ENCODE results near the gene TTLL3.

DNA sequence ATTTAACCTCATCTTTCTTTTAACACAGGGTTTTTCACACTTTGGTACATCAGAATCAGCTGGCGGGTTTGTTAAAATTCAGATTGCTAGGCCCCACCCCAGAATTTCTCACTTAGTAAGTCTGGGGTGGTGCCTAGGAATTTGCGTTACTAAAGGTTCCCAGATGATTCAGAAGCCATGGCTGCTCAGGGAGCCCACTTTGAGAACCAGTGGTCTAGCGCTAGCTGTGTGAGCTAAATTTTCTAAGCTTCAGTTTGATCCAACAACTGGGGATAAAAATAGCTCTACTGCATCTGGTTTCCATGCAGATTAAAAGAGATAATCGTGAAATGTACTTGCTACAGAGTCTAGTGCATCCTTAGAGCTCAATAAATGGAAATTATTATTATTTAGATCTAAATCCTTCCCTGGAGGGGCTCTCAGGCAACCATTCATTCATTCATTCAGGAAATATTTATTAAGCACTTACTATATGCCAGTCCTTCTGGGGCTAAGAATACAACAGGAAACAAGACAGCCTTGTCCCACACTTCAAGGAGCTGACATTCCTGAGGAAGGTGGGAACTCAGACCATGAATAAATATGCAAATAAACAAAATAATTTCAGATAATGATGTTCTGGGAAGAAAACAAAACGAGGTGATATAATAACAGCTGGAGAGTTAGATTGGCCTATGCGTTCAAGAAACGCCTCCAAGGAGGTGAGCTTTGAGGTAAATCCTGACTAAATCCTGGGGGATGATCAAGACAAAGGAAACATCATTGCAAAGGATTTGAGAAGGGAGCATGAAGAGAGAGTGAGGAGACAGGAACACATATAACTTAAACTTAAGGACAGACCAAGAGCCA lies 73.9 kb downstream of the TTLL3 start:
- TF ChIP-seq, protein P1, sequence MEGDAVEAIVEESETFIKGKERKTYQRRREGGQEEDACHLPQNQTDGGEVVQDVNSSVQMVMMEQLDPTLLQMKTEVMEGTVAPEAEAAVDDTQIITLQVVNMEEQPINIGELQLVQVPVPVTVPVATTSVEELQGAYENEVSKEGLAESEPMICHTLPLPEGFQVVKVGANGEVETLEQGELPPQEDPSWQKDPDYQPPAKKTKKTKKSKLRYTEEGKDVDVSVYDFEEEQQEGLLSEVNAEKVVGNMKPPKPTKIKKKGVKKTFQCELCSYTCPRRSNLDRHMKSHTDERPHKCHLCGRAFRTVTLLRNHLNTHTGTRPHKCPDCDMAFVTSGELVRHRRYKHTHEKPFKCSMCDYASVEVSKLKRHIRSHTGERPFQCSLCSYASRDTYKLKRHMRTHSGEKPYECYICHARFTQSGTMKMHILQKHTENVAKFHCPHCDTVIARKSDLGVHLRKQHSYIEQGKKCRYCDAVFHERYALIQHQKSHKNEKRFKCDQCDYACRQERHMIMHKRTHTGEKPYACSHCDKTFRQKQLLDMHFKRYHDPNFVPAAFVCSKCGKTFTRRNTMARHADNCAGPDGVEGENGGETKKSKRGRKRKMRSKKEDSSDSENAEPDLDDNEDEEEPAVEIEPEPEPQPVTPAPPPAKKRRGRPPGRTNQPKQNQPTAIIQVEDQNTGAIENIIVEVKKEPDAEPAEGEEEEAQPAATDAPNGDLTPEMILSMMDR (IDR thresholded peaks at IDR 0.05; ENCODE audit: control extremely low read depth in 1 of 3, insufficient read depth in 1 of 3, low read depth in 1 of 3, low read length in 3 of 3) = no peak
- no peak for TF ChIP-seq EP300 (IDR thresholded peaks at IDR 0.05; ENCODE audit: borderline replicate concordance in 1 of 2, low read depth in 2 of 2, low read length in 2 of 2)
- TF ChIP-seq RAD21 (IDR thresholded peaks at IDR 0.05 in 1 of 2, conservative IDR thresholded peaks at IDR 0.05 in 1 of 2; ENCODE audit: low read depth in 2 of 2, low read length in 2 of 2) = no peak
- no peak for TF ChIP-seq RFX5 (IDR thresholded peaks at IDR 0.05; ENCODE audit: borderline replicate concordance, low read depth, low read length)
- TF ChIP-seq, protein P2, sequence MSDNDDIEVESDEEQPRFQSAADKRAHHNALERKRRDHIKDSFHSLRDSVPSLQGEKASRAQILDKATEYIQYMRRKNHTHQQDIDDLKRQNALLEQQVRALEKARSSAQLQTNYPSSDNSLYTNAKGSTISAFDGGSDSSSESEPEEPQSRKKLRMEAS (IDR thresholded peaks at IDR 0.05) = no peak
- no peak for TF ChIP-seq YY1 (IDR thresholded peaks at IDR 0.05; ENCODE audit: low read depth, low read length)
- no peak for TF ChIP-seq TCF12 (IDR thresholded peaks at IDR 0.05; ENCODE audit: low read depth, low read length)

All from H1 (cell line).